NB4 (cell line): Measurements from ENCODE around the gene MAMLD1.

Experiments used
- MYC ChIP-seq: IDR thresholded peaks from 2 replicates; pipeline ENCODE4 v1.6.1; 2011; ENCODE audit warnings: low read depth, low read length
- TF ChIP-seq, protein P1 (sequence below): IDR thresholded peaks from one replicate; pipeline ENCODE4 v1.5.1; 2012; ENCODE audit warnings: low read depth, low read length

DNA sequence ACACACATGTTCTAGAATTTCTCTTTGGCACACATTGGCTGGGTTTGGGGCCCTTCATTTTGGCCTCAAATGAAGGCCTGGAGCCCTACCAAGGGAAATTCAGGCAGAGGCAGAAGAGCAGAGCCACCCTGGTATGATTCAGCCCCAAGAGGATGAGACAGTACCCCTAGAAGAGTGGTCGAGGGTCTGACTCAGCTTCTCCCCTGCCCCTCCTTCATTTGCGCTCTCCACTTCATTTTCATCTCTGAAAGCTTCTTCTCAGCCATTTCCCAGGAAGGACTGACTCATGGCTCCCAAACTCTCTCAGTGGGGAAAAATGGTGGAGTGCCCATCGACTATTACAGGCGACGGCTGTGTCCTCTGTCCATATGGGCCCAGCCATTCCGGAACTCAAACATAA, 43.5 kb downstream of the MAMLD1 start:
- TF ChIP-seq, protein P1, sequence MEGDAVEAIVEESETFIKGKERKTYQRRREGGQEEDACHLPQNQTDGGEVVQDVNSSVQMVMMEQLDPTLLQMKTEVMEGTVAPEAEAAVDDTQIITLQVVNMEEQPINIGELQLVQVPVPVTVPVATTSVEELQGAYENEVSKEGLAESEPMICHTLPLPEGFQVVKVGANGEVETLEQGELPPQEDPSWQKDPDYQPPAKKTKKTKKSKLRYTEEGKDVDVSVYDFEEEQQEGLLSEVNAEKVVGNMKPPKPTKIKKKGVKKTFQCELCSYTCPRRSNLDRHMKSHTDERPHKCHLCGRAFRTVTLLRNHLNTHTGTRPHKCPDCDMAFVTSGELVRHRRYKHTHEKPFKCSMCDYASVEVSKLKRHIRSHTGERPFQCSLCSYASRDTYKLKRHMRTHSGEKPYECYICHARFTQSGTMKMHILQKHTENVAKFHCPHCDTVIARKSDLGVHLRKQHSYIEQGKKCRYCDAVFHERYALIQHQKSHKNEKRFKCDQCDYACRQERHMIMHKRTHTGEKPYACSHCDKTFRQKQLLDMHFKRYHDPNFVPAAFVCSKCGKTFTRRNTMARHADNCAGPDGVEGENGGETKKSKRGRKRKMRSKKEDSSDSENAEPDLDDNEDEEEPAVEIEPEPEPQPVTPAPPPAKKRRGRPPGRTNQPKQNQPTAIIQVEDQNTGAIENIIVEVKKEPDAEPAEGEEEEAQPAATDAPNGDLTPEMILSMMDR = no peak
- TF ChIP-seq MYC = no peak
